COLO829 (cell line): ENCODE measurements around the gene LRRC37B.
"Not testable (repeated sequence)": the region's sequence is repeated elsewhere in the genome, so short reads cannot be mapped to it uniquely, and the experiment has no call there.

Source experiments
- DNase-seq: peaks from one replicate; pipeline ENCODE4 v3.0.0; 2012; ENCODE audit warnings: low spot score

The LRRC37B gene

DNA sequence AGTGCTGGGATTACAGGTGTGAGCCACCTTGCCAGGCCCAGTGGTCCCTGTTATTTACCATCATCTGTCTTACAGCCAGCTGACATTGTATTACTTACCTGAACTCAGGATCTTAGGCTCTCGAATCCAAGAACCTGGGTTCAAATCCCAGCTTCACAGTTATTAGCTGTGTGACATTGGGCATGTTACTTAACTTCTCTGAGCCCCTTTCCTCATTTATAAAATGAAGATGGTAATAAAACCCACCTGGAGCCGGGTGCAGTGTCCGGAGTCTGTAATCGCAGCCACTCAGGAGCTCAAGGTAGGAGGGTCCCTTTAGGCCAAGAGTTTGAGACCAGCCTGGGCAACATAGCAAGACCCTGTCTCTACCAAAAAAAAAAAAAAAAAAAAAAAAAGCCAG is 79.7 kb downstream of the LRRC37B start:
- not testable (repeated sequence) for DNase-seq

DNA sequence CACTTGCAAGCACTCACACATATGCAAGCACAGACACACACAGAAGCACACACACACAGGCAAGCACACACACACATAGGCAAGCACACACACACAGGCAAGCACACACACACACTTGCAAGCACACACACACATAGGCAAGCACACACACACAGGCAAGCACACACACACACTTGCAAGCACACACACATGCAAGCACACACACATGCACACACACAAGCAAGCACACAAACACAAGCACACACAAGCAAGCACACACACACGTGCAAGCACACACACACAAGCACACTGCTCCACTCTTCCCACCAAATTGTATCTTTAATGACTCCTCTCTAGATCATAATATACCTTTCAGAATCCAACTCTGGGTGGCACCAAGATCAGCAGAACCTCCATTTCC is 84.9 kb downstream of the LRRC37B start:
- DNase-seq: not testable (repeated sequence)

DNA sequence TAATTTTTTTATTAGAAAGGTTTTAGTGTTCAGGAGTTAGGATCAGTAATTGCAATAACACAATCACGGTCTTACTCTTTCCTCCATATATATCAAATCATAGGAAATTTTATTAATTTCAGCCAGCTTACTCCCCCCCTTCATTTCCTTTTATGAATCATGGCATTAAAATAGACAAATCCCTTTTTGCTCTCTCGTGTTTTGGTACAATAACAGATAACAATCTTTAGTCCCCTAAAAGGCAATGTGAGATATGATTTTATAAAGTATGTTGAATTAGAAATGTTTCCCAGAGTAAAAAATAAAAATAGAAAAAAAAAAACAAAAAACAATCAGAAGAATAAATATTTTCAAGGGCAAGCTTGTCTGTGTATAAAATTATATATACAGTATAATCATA is 92.5 kb downstream of the LRRC37B start:
- no peak for DNase-seq

DNA sequence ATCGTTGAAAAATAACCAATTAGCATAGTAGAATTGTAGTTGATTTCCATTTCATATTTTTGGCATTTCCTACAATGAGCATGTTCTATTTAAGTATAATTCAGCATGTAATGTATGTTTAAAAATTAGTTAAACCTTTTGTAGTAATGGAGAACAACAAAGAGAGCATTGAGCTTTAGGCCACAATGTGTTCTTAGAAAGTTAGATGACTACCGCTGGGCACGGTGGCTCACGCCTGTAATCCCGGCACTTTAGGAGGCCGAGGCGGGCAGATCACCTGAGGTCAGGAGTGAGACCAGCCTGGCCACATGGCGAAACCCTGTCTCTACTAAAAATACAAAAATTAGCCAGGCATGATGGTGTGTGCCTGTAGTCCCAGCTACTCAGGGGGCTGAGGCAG is 93.1 kb downstream of the LRRC37B start:
- DNase-seq: peak; percentile 39

DNA sequence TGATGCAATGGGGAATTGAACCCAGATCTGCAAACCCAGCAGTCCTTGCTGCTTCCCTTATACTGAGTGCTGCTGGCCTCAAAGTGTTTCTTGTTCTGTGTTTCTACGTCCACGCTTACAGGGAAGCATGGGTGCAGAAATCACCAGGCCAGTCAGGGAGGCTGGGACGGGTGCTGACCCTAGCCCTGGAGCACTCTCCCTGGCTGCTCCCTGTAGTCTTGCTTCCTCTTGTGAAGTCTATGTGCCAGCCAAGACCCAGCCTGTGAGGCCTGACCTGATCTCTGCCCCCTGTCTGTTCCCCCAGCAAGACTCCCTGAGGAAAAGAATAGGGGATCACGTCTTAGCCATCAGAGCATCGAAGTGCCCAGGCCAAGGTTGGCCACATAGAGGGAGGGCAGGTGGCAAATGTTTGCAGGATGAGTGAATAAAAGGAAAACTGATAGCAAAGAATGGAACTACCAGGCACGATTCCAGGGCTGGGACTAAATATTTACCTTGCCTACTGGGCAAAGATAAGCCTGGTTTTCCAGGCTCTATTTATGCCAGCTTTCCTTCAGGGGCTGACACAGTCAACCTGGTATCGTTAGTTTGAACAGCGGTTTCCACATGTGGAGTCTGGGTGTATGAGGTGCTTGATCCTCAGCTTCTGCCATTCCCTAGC is 93.9 kb downstream of the LRRC37B start:
- no peak for DNase-seq

DNA sequence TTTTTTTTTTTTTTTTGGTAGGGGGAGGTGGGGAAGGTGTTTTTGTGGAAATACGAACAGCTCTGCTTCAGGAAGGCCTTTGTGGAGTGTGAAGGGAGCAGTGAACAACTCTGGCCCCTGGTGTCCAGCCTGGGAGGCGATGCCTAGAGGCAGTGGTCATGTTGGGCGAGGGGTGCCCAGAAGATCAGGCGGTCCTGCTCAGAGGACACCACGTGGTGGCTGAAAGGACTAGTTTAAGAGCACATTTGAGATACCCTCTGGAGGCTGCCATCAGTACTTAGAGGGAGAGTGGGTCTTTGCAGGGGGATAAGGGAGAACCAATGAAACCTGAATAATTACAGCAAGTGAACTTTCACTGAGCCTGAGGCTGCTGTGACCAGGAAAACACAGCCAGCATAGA is 95.0 kb downstream of the LRRC37B start:
- DNase-seq: no peak

DNA sequence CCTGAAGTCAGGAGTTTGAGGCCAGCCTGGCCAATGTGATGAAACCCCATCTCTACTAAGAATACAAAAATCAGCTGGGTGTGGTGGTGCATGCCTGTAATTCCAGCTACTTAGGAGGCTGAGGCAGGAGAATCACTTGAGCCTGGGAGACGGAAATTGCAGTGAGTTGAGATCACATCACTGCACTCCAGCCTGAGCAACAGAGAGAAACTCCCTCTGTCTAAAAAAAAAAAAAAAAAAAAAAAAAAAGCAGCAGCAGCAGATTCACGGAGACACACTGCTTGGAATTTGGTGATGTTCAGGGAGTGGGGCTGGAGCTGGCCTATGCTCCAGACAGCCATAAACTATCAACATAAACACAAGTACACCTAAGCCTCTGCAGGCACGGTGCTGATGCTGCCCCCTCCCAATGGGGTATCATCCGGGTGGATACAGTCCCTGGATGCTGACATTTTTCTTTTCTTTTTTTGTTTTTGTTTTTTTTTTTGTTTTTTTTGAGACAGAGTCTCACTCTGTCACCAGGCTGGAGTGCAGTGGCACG is 95.5 kb downstream of the LRRC37B start:
- no peak for DNase-seq
